GM19468 (cell line): ENCODE results near the gene ICAM5.
A peak's percentile ranks its signal among the peaks of the same experiment; 100 is the strongest.

Source experiments
- ATAC-seq: cut with Tn5 transposase; IDR thresholded peaks from one replicate; pipeline ENCODE4 v1.9.1; 2021; ENCODE audit warnings: mild to moderate bottlenecking, moderate library complexity, moderate number of reproducible peaks; ENCODE audit not compliant: unreplicated experiment; ENCODE audit errors: extremely low read depth

ICAM5 gene

DNA sequence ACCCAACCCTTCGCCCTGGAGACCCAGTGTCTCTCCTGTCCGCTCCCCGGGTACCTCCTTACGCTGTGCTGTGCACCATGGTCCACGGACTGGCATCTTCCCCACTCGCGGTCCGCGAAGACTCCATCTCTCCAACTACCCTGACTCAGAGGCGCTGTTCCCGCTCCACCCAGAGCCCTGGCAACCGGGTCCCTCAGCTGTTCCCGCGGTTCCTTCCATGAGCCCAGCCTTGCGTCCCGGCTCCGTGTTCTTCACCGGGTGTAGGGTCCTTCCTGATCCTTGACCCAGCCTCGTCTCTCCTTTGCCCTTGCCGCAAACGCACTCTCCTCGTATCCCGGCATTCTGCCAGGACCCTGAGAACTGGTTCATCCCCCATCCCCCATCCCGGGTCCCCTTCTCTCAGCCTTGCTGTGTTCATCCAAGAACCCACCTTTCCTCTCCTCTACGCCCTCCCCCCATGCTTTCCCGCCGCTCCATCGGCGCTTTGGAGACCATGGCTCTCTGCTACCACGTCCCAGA is 664 bp downstream of the ICAM5 start:
- no peak for ATAC-seq

DNA sequence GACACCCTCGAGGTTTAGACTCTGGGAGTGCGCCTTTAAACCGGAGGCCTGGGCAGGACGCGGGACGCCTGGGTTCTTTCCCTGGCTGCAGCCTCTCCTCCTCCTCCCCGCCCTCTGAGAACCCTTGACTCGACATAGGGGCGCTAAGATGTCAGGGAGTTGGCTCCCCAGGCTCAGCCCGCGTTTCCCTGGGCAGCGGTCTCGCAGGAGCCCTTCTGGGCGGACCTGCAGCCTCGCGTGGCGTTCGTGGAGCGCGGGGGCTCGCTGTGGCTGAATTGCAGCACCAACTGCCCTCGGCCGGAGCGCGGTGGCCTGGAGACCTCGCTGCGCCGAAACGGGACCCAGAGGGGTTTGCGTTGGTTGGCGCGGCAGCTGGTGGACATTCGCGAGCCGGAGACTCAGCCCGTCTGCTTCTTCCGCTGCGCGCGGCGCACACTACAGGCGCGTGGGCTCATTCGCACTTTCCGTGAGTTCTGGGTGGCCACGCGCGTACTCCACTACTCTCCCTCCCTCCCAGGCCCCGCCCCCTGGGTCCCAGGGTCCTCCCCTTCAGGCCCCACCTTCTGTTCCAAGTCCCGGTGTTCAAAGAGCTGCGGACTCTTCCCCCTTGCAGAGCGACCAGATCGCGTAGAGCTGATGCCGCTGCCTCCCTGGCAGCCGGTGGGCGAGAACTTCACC is 1.3 kb downstream of the ICAM5 start:
- ATAC-seq, result no peak

DNA sequence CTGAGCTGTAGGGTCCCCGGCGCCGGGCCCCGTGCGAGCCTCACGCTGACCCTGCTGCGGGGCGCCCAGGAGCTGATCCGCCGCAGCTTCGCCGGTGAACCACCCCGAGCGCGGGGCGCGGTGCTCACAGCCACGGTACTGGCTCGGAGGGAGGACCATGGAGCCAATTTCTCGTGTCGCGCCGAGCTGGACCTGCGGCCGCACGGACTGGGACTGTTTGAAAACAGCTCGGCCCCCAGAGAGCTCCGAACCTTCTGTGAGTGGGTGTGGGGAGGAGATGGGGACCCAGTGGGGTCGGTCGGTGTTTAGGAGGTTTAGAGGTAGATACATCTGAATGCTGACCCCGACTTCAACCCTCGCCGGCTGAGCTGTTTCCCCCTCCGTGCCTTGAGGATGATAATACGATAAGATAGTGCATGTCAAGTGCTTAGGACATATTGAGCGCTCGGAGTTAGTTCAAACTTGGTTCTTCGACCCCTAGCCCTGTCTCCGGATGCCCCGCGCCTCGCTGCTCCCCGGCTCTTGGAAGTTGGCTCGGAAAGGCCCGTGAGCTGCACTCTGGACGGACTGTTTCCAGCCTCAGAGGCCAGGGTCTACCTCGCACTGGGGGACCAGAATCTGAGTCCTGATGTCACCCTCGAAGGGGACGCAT is 1.9 kb downstream of the ICAM5 start:
- ATAC-seq, result no peak

DNA sequence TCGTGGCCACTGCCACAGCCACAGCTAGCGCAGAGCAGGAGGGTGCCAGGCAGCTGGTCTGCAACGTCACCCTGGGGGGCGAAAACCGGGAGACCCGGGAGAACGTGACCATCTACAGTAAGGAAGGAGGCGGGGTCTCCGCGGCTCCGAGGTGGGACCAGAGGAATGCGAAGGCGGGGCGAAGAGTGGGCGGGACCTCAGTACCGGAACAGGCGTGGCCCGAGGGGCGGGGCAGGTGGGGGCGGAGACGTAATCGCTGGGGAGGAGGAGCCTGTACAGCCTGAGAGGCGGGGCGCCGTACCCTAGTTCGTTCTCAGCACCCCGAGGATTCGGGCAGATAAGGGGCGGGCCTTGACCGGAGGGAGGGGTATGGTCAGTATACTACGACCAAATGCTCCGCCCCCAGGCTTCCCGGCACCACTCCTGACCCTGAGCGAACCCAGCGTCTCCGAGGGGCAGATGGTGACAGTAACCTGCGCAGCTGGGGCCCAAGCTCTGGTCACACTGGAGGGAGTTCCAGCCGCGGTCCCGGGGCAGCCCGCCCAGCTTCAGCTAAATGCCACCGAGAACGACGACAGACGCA is 2.5 kb downstream of the ICAM5 start:
- ATAC-seq, result peak; percentile 18

DNA sequence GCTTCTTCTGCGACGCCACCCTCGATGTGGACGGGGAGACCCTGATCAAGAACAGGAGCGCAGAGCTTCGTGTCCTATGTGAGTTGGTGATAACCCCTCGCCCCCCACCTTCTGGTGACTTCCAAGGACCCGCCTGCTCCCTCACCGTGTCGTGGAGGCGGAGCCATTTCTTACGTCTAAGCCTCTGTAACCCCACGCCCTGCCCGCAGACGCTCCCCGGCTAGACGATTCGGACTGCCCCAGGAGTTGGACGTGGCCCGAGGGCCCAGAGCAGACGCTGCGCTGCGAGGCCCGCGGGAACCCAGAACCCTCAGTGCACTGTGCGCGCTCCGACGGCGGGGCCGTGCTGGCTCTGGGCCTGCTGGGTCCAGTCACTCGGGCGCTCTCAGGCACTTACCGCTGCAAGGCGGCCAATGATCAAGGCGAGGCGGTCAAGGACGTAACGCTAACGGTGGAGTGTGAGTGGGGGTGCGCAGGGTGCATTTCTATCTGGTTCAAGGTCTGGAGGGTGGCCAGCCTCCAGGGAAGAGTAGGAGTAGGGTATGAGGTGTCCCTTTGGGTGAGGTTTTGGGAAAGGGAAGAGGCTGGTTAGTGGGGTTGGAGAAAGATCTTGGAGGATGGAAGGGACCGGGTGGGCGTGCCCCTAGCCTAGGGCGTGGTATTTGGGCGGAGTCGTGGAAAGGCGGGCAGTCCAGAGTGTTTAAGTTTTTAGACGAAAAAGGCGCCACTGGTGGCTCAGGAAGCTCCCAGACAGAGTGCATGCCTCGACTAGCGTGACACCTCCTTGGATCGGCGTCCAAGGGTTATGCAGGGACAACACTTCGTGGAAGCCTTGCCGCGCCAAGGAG is 3.3 kb downstream of the ICAM5 start:
- no peak for ATAC-seq

DNA sequence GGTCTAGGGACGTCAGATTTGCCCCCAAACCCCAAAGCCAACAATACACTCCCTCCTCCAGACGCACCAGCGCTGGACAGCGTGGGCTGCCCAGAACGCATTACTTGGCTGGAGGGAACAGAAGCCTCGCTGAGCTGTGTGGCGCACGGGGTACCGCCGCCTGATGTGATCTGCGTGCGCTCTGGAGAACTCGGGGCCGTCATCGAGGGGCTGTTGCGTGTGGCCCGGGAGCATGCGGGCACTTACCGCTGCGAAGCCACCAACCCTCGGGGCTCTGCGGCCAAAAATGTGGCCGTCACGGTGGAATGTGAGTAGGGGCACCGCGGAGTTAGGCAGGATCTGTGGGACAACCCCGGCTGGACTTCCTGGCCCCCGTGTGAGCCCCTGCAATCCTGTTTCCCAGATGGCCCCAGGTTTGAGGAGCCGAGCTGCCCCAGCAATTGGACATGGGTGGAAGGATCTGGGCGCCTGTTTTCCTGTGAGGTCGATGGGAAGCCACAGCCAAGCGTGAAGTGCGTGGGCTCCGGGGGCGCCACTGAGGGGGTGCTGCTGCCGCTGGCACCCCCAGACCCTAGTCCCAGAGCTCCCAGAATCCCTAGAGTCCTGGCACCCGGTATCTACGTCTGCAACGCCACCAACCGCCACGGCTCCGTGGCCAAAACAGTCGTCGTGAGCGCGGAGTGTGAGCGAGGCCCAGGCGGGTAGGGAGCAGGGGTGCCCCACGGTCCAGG is 4.0 kb downstream of the ICAM5 start:
- ATAC-seq, result no peak

DNA sequence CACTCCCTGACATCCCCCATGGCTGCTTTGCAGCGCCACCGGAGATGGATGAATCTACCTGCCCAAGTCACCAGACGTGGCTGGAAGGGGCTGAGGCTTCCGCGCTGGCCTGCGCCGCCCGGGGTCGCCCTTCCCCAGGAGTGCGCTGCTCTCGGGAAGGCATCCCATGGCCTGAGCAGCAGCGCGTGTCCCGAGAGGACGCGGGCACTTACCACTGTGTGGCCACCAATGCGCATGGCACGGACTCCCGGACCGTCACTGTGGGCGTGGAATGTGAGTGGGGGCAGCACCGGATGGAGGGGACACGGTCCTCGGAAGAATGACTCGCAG is 4.6 kb downstream of the ICAM5 start:
- ATAC-seq, result no peak

DNA sequence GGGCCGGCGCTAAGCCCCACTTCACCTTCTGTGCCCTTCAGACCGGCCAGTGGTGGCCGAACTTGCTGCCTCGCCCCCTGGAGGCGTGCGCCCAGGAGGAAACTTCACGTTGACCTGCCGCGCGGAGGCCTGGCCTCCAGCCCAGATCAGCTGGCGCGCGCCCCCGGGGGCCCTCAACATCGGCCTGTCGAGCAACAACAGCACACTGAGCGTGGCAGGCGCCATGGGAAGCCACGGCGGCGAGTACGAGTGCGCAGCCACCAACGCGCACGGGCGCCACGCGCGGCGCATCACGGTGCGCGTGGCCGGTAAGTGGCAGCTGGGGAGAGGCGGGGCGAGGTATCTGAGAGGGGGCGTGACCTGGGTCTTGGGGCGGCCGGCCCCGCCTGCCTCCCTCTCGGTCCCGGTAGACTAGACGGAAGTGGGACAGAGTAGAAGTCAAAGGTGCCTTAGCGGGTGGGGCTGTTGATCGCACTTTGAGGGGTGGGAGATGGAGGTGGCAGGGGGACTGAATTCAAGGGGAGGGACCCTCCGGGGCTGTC is 5.6 kb downstream of the ICAM5 start:
- ATAC-seq, result no peak

DNA sequence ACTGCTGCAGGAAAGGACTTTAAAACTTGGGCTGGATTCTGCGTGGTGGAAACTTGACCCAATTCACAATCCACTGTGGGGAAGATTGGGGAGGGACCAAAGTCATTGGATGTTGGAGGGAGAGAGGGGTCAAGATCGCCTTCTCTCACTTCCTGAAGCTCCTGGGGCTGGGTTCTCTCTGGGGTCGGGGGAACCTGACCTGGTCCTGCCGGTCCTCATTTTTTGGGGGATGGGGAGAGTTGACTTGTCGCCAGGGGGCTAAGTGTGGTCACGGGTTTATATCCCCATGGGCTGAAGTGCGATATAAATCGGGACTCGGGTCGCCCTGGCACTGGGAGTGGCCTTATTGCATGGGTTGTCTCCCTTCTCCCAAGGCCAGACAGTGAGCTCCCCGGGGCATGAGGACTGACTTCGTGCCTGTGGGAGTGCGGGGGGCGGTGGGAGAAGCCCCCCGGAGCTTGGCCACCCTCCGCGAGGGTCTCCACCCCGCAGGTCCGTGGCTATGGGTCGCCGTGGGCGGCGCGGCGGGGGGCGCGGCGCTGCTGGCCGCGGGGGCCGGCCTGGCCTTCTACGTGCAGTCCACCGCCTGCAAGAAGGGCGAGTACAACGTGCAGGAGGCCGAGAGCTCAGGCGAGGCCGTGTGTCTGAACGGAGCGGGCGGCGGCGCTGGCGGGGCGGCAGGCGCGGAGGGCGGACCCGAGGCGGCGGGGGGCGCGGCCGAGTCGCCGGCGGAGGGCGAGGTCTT is 6.3 kb downstream of the ICAM5 start:
- no peak for ATAC-seq

DNA sequence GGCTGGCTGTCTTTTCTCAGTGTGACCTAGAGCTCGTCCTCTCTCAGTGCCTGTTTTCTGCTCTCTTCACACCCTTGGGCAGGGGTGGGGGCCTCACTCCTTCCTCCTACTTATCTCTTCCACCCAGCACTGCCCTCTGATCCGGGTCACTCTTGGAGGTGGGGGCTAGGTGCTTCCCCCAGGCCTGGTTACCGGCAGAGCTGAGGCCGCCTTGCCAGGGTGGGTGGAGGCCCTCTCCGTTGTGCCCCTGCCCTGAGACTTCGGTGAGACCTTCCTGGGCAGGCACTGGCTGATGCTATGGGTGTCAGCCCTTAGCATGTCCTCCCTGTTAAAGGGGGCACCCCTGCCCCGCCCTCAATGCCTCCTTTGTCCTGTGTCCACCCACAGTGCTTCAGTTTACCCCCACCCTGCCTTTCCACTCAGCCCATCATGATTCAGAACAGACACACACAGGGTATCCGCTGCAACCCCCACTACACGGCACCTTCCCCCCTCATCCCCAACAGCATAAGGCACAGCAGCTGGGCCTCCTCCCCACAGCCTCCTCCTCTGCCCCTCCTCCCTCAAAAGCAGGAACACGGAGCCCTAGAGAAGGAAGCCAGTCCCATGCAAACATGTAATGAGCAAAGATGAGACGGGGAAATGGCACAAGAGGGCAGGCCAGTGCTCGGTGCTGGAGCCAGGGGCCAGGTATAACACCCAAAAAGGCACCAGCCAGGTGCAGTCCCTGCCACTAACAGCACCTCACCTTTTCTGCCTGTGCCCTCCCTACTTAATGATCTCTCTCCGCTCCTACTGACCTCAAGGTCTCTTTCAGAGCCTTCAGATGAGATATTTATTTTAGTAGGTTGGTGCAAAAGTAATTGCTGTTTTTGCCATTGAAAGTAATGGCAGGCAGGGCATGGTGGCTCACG is 10.1 kb downstream of the ICAM5 start:
- no peak for ATAC-seq

DNA sequence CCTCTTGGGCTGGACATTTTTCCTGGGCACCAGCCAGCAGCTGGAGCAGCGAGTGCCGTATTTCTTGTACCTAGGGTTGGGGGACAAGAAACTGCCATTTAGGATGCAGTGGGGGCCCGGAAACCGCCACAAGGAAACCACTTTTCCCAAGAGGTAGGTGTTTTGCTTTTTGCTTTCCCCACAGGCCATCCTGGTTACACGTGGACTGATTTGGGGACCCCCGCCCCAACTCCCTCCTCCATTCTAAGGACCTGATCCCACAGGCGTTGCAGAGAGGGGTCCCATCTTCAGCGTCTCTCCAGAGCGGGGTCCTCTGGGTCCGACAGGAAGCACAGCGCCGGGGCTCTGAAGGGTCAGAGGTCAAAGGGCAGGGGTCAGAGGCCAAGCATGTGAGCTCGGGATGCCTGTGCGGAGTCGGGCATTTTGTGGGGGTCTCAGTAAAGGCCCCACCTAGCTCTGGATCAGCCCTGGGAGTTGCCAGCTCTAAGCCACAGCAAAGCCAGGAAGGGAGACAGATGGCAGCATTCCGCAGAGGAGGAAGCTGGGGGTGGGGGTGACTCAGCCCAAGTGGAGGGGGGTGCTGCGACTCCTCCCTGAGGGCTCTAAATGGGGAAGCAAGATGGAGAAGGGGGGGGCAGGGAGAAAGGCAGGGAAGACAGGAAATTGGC is 15.5 kb downstream of the ICAM5 start:
- no peak for ATAC-seq

DNA sequence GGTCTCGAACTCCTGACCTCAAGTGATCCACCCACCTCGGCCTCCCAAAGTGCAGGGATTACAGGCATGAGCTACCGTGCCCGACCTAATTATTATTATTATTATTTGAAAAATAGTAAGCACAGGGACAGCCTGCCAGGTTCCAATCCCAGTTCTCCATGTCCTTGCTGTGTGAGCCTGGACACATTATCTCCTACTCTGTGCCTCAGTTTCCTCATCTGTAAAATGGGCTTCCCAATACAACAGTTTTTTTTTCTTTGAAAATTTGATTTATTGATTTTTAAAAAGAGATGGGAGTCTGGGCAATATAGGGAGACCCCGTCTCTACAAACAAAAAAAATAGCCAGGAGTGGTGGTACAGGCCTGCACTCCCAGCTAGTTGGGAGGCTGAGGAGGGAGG is 16.6 kb downstream of the ICAM5 start:
- ATAC-seq, result no peak

DNA sequence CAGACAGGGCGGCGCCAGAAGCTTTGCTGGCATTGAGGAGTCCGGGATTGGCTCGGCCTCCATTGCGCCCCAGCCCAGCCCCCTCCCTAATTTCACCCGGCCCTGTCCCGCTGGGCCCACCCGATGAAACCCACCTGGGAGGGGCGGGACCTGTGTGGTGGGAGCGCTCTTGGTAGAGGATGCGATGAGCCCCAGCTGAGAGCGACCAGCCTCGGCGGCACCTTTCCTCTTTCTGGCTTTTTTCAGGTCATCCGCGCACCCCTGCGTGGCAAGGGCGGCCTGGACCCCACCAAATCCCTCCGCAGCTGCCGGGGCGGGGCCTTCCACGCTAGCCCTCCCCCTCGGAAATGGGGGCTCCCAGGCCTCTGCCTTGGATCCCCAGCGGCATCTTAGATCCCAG is 19.7 kb downstream of the ICAM5 start, which contains the start of gene ZGLP1:
TSS of gene ZGLP1 (minus strand) at position 393 of the 400 bp plus-strand sequence.
- no peak for ATAC-seq

DNA sequence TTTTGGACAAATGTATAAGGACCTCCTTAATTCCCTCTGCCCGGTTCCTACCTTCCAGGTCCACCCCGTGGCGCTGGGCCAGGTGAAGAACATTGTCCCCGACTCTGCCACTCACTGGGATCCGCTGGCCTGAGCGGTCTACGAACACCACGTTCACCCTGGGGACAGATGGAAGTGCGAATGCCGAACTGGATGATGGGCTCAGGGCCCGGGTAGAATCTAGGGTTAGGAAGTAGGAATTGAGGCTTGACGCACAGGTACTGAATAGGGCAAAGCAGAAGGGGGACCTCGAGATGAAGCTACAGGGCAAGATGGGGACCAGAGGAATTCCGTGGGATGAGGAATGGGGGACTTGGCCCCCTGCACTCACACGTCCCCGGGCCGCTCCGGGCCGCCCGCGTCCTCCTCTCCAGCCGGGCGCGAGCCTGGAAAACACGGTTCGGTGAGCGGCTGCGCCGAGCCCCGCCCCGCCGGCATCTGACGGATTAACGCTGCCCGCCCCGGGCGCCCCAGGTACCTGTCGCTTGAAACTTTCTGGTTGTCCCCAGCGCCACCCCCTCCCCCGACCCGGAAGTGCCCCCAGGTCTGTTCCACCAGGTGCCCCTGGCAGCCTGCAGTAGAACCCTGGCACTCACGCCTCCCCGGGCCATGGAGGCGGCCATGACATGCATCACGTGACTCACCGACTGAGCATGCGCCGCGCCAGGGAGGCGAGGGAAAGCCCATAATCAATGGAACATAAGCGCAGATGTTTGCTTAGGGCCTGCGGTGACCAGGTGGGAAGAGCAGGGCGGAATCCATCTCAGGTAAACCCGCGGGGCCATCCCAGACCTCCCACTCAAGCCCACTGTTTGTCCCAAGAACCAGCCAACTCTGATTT is 25.8 kb downstream of the ICAM5 start, which contains the start of gene FDX2:
TSS of gene FDX2 (minus strand) at position 681 of the 880 bp plus-strand sequence. CDS start at position 662, 19 bp downstream.
- ATAC-seq, result no peak

DNA sequence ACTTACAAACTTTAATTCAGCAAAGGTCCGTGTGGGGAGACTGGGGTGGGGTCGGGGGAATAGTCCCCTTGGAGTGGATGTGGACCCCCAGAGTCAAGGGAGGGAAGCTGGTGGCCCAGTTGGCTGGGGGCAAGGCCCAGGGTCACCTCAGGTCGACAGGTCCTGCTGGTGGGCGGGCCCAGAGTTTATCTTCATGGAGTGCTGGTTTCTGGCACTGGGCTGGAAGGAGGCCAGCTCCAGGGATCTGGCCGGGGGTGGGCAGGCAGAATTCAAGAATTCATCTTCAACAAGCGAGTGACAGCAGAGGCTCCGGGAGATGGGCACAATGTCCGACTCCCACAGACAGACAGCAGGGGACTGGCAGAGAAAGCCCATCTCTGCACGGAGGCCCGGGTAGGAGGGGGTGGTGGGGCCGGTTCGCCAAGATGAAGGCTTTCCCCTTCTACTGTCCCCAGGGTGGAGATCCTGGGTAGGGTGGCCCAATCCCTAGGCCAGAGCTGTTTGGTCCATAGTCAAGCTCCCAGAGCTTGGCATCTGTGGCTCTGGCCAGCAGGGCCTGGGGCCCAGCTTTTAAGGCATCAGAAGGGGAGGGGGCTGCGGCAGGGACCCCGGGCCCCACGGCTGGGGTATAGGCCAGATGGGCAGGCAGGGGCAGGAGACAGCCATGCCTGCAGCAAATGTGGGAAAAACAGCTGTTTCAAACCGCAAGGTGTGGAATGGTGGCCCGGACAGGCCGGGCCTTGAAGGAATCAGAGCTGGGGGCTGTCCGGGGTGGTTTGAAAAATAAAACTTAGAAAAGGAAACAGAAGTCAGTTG is 26.7 kb downstream of the ICAM5 start:
- ATAC-seq, result no peak
